Measurements from ENCODE around the gene THOC5.
"Not testable (repeated sequence)": the region's sequence is repeated elsewhere in the genome, so short reads cannot be mapped to it uniquely, and the experiment has no call there.

Gene THOC5

GRCh38 chr22:29553351-29554224 is at the start of gene THOC5:
Gene THOC5 (minus strand): TSS chr22:29553757. CDS start chr22:29549147, 4,610 bp downstream.
- peak; percentile 96 for DNase-seq

GRCh38 chr22:29598684-29599020 is 45.1 kb upstream of the THOC5 start:
- no peak for DNase-seq

DNA sequence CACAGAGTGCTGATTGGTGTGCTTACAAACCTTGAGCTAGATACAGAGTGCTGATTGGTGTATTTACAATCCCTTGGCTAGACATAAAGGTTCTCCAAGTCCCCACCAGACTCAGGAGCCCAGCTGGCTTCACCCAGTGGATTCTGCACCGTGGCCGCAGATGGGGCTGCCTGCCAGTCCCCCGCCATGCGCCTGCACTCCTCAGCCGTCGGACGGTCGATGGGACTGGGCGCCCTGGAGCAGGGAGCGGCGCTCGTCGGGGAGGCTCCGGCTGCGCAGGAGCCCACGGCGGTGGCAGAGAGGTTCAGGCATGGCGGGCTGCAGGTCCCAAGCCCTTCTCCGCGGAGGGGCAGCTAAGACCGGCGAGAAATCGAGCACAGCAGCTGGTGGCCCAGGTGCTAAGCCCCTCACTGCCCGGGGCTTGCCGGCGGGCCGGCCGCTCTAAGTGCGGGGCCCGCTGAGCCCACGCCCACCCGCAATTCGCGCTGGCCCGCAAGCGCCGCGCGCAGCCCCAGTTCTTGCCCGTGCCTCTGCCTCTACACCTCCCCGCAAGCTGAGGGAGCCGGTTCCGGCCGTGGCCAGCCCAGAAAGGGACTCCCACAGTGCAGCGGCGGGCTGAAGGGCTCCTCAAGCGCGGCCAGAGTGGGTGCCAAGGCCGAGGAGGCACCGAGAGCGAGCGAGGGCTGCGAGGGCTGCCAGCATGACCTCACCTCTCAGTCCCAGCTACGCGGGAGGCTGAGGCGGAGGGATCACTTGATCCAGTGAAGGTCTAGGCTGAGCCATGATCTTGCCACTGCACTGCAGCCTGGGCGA is 44.5 kb upstream of the THOC5 start:
- not testable (repeated sequence) for DNase-seq

- no peak for DNase-seq
Observed at GRCh38 chr22:29596408-29596807, 42.9 kb upstream of the THOC5 start.

GRCh38 chr22:29594447-29594846 is 40.9 kb upstream of the THOC5 start:
- not testable (repeated sequence) for DNase-seq

DNA sequence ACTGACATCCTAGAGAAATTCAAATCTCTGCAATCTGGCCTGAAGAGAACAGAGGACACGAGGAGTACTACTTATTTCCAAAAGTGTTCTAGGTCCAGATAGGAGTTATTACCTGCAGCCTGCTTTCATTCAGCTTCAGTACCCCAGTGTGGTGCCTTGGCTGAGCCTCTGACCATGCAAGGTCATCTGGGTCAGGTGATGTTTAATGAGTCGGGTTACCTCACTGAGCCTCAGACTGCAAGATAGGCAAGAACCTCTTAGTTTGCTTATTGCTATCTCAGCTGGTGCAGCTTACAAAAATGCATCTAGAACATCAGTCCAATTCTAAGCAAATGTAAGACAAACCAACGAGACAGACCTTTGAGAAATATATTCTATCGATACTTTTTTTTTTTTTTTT is 40.4 kb upstream of the THOC5 start:
- DNase-seq, result no peak

DNA sequence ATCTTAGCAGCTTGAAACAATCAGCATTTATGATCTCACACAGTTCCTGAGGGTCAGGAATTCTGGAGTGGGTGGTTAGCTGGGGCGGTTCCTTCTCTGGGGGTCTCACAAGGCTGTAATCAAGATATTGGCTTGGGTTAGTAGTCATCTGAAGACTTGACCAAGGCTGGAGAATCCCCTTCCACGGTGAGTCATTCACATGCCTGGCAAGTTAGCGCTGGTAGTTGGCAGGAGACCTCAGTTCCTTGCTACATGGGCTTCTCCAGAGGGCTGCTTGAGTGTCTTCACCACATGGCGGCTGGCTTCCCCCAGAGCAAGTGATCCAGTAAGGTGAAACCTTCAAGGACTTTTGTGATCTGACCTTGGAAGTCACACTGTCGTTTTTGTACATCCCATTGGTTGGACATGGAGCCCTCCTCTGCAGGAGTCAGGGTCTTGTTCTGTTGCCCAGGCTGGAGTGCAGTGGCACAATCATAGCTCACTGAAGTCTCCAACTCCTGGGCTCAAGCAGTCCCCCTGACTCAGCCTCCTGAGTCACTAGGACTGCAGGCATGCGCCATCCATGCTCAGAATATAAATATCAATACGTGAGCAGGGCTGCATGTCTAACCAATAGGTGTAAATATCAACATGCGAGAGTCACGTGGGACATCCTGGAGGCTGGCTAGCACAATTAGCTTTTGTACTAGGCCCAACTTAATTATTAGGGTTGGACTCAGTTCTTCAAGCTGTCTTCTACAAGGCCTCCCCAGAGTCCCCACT is 34.6 kb upstream of the THOC5 start:
- DNase-seq, result peak; percentile 81

DNA sequence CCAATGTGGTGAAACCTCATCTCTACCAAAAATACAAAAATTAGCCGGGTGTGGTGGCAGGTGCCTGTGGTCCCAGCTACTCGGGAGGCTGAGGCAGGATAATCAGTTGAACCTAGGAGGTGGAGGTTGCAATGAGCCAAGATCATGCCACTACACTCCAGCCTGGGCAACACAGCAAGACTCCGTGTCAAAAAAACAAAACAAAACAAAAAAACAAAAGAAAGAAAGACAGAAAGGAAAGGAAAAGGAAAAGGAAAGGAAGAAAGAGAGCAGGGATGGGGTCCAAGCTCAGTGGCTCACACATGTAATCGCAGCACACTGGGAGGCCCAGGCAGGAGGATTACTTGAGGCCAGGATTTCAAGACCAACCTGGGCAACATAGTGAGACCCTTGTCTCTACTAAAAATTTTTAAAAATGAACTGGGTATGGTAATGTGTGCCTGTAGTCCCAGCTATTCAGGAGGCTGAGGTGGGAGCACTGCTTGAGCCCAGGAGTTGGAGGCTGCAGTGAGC is 32.7 kb upstream of the THOC5 start:
- DNase-seq, result not testable (repeated sequence)

- no peak for DNase-seq
Observed at GRCh38 chr22:29584975-29585374, 31.4 kb upstream of the THOC5 start.

DNA sequence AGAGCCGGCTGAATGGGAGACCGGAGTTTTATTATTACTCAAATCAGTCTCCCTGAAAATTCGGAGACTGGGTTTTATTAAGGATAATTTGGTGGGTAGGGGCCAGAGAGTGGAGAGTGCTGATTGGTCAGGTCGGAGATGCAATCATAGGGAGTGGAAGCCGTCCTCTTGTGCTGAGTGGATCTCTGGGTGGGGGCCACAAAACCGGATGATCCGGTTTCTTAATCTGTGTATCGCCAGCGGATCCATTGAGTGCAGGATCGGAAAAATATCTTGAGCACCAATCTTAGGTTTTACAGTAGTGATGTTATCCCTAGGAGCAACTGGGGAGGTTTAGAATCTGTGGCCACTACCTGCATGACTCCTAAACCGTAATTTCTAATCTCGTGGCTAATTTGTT is 28.2 kb upstream of the THOC5 start:
- DNase-seq, result no peak

GRCh38 chr22:29580200-29580810 is 26.7 kb upstream of the THOC5 start:
- DNase-seq, result no peak

- DNase-seq, result no peak
Observed at GRCh38 chr22:29578462-29579200, 25.1 kb upstream of the THOC5 start.

GRCh38 chr22:29574762-29575450 is 21.3 kb upstream of the THOC5 start:
- no peak for DNase-seq

GRCh38 chr22:29570912-29571549 is 17.5 kb upstream of the THOC5 start:
- DNase-seq, result no peak

DNA sequence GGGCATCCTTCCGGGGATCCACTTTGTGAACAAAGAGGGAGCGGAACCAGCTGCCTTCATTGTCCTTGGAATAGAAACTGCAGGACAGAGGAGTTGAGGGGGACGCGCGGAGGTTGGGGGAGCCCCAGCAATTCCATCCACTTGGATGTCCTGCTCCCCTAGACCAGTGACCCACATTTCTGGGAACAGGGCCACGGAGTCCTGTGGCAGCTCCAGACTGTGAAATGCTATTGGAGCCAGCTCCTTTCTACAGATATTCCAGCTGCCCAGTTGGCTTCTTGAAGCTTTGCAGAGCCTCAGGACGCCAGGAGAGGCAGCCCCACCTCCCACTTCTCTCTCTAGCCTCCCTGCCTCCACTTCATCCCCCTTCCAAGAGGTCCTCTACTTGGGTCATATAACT is 16.9 kb upstream of the THOC5 start:
- no peak for DNase-seq

- no peak for DNase-seq
Observed at GRCh38 chr22:29569011-29569678, 15.6 kb upstream of the THOC5 start.

GRCh38 chr22:29567338-29567737 is 13.8 kb upstream of the THOC5 start:
- DNase-seq, result no peak

GRCh38 chr22:29566513-29566912 is 13.0 kb upstream of the THOC5 start:
- DNase-seq, result not testable (repeated sequence)

GRCh38 chr22:29563652-29564460 is 10.3 kb upstream of the THOC5 start:
- no peak for DNase-seq

All from fibroblast of skin of right quadriceps (primary cell).